ENCODE measurements around the gene NSMCE3.
A peak's percentile ranks its signal among the peaks of the same experiment; 100 is the strongest.
"Not testable (repeated sequence)": the region's sequence is repeated elsewhere in the genome, so short reads cannot be mapped to it uniquely, and the experiment has no call there.

The NSMCE3 gene

DNA sequence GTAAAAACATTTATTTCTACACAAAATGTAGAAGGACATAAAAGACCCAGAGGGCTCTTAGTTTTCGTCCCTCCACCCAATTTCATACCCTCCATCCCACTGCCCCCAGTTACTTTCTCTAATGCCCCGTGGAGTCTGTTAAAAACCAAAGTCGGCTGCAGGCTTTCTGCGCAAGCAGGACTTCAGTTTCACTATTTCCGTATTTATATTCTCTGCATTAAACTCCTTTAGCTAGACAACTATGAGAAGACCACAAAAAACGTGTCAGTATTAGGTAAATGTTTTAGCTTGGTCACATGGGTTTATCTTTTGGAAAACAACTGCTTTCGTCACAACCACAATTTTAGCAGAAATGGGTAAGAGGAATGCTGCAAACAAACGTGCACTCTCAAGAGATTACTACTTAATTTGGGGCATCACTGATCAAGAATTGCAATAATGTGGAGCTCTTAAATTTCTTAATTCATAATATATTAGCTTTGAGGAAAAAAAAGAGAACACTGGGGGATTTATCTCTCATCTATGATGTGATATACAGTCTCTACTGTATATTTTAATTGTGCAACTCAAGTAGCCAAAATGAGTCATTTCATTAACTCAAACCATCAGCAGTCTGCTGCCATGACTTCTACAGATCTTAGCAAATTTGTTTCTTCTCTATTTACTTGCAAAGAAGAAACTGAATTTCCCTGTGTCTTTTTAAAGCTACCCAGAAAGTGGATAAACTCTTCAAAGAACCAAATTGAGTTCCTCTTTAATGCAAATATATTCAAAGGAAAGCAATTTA, 740 bp upstream of the NSMCE3 start:
- DNase-seq (ENCODE audit: low spot score), result no peak

DNA sequence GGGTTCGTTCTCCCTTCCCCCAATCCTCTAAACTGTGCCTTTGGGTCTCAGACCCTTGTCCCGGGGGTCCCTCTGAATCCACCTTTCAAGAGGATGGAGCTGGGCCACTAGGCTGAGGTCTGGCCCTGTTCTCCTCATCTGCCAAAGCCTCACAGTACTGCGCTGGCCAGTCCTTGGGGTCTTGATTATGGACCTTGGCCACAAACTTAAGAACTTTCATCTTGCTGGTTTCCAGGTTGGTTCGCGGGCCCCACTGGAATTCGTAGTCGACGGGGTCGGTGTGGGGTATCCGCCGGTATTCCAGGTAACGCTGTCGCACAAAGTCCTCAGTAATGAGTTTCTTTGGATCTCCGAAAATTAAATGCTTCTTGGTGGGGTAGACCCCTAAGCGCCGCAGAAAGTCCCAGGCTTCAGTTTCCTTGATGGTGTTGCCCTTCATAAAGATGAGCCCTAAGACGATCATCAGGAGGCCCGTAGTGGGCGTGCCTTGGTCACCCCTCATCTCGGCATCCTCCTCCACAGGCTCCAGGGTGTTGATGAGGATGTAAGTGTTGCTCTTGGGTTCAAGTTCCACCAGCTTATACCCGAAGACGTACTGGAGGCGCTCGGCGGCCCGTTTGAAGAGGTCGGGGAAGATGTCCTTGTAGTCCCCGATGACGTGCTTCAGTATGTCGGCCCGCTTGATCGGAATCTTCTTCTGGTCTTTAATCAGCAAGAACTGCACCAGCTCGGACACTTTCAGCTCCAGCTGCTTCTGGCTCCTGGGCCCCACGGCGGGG, 727 bp downstream of the NSMCE3 start:
- peak; percentile 50 for DNase-seq (ENCODE audit: low spot score)

DNA sequence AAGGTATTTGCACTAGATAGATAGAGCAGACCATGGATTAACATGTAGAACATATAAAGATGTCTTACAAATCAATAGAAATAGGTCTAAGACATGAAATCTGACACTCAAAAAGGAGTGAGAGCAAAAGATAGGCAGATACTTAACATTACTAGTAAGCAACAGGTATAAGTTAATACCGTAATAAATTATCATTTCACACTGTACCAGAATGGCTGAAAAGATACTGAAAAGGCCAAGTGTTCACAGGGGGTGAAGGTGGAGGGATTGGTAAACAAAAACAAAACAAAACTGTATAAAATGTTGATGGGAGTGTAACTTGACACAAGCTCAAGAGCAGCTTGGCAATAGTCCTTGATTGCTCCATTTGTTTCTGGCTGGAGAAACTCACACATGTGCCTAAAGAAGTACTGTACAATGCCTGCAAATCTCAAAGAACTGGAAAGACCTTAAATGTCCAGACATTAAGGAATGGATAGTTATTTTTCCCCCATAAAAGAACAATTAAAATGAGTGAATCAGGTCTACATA, 3.5 kb downstream of the NSMCE3 start:
- DNase-seq (ENCODE audit: low spot score), result no peak

GRCh38 chr15:29263289-29263688, 6.3 kb downstream of the NSMCE3 start:
- no peak for DNase-seq (ENCODE audit: low spot score)

- no peak for DNase-seq (ENCODE audit: low spot score)
Observed at GRCh38 chr15:29262738-29263137, 6.9 kb downstream of the NSMCE3 start.

DNA sequence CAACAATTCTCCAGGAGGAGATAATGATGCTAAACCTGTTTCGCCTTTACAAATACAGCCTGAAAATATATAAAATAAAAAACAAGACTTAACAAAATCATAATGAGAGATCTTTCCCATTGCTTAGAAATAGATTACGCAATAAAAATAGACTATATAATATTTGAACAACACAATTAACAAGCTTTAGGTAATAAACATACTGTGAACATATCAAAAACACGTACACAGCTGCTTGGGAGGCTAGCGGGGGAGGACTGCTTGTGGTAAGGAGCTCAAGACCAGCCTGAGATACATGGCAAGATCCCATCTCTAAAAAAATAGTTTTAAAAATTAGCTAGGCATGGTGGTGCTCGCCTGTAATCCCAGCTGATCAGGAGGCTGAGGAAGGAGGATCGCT, 8.7 kb downstream of the NSMCE3 start:
- DNase-seq (ENCODE audit: low spot score), result no peak

- no peak for DNase-seq (ENCODE audit: low spot score)
Observed at GRCh38 chr15:29259233-29259632, 10.4 kb downstream of the NSMCE3 start.

GRCh38 chr15:29252234-29252633, 17.4 kb downstream of the NSMCE3 start:
- DNase-seq (ENCODE audit: low spot score), result no peak

- no peak for DNase-seq (ENCODE audit: low spot score)
Observed at GRCh38 chr15:29244544-29244943, 25.1 kb downstream of the NSMCE3 start.

DNA sequence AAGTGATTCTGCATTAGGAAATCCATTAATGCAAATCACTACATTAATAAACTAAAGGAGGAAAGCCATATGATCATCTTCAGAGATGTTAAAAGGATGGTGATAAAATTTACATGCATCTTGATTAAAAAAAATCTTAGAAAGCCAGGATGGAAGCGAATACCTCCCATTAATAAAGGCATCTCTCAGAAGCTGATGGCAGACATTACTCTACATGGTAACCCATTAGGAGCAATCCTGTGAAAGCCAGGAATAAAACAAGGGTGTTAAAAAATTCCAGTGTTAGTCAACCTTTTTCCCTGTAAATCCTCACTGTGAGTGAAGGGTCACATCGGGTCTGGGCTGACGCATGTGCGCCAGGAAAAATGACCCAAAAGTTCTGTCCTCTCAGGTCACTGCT, 25.5 kb downstream of the NSMCE3 start:
- no peak for DNase-seq (ENCODE audit: low spot score)

- no peak for DNase-seq (ENCODE audit: low spot score)
Observed at GRCh38 chr15:29242456-29243242, 27.0 kb downstream of the NSMCE3 start.

DNA sequence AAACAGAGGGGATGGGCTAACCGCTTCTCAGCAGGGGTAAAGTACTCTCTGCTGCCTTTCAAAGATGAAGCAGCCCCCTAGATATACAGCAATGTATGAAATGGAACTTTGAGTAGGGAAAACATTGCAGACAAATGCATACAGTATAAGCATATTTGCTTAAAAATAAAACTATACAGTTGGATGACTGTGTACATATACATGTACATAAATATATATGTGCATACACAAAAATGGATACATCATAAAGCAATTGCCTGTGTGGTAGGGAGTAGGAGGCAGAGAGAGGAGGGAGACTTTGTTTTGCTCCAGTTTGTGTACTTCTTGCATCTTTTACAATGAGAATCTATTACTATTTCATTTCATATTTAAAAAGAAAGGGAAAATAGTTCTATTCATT, 28.4 kb downstream of the NSMCE3 start:
- DNase-seq (ENCODE audit: low spot score), result no peak

GRCh38 chr15:29239395-29239794, 30.2 kb downstream of the NSMCE3 start:
- no peak for DNase-seq (ENCODE audit: low spot score)

DNA sequence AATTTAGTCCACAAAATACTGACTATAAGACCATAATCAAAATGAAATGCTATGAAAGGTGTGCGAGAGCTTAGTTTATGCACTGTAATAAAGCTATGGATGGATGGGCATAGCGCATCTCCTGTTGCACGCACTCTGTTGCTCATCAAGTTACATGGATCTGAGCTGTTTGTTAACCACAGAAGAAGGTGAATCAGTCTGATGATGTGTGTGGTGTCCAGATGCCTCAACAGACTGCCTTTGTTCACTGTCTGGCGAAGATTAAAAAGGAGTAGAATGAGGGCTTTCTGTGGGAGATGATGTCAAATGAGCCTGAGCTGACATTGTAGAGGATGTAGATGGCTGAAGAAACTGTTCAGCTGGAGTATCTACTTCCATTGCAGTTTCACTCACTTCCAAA, 36.1 kb downstream of the NSMCE3 start:
- no peak for DNase-seq (ENCODE audit: low spot score)

DNA sequence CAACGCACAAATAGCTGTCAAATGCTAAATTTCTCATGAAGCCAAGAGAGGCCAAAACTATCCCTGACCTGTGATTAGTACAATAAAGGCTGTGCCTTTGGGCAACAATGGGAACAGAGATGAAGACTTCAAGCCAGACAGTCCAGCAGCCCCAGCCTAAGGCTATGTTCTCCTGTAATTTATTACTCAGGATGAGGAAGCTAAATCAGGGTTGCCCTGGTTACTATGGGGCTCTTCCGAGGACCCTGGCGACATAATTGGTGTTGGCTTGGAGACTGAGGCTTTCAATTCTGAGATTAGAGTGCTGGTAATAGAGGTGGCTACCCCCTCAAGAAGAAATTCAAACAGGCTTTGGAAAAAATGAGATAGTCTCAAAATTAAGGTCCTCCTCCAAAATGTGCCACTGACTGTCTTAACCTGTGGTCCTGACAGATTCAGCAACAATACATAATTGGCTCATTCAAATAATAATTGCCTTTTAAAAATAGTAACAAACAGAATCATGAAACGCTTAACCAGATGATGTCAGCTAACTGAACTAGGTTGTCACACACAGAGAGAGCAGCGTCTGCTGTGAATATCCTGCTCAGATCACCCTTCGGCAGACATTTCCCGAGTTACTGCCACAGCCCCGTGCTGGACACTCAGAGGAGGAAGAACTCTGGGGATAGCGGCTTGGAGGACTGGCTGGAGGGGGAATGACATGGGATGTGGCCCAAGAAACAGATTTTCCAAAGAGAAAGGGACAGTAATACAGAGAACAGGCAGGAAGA, 43.0 kb downstream of the NSMCE3 start:
- no peak for DNase-seq (ENCODE audit: low spot score)

- no peak for DNase-seq (ENCODE audit: low spot score)
Observed at GRCh38 chr15:29225534-29226234, 43.9 kb downstream of the NSMCE3 start.

GRCh38 chr15:29224987-29225363, 44.6 kb downstream of the NSMCE3 start:
- not testable (repeated sequence) for DNase-seq (ENCODE audit: low spot score)

- DNase-seq (ENCODE audit: low spot score), result not testable (repeated sequence)
Observed at GRCh38 chr15:29224235-29224986, 45.2 kb downstream of the NSMCE3 start.

DNA sequence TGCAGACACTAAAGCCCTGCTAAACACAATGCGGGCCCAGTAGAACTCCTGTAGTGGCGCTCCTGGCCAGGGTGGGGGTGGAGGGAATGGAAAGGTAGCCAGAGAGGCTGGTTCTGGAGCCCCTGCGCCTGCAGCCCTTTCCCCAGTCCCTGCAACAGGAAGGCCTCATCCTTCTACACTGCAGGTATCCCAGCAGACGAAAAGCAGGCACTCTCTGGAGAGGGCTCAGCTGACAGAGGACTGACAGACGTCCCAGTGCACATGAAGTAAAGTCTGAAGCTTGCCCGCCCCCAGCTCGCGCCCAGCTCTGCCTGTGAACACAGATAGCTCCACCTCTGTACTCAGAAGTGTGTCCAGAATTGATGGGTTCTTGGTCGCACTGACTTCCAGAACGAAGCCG, 46.0 kb downstream of the NSMCE3 start:
- DNase-seq (ENCODE audit: low spot score), result no peak

DNA sequence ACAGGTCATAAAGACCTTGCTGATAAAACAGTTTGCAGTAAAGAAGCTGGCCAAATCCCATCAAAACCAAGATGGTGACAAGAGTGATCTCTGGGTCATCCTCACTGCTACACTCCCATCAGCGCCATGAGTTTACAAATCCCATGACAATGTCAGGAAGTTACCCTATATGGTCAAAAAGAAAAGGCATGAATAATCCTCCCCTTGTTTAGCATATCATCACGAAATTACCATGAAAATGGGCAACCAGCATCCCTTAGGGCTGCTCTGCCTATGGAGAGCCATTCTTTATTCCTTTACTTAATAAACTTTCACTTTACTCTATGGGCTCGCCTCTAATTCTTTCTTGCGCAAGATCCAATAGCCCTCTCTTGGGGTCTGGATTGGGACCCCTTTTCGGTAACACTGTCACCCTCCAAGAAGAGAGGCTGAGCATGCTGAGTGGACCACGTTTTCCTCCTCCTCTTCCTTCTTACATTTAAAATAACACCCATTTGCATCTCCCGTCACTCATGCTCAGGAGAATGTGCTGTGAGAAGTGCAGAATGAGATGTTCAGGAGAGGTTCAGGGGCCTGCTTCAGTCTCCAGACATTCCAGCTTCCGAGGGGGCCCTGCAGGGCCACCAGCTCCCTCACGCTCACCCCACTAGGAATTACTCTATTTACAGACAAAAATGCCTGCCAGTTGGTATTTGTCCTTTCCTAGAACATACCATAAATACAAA, 47.3 kb downstream of the NSMCE3 start:
- no peak for DNase-seq (ENCODE audit: low spot score)

All from D341Med (cell line).